Panc1 (cell line): ENCODE results near the gene RIMS1.

Experiments used
- POLR2AphosphoS5 ChIP-seq: IDR thresholded peaks from 2 replicates; pipeline ENCODE4 v1.6.1; 2012; ENCODE audit warnings: mild to moderate bottlenecking, low read depth, low read length, moderate library complexity
- SIN3A ChIP-seq: IDR thresholded peaks from 2 replicates; pipeline ENCODE4 v1.6.1; 2012; ENCODE audit warnings: low read depth, mild to moderate bottlenecking, low read length, moderate library complexity, borderline replicate concordance; ENCODE audit not compliant: insufficient read depth
- TCF7L2 ChIP-seq: IDR thresholded peaks from 2 replicates; pipeline ENCODE4 v1.6.1; 2011; ENCODE audit warnings: mild to moderate bottlenecking, low read depth, low read length, inconsistent platforms
- TF ChIP-seq, protein P1 (sequence below): fragments of 450-650 bp; IDR thresholded peaks from 2 replicates; pipeline ENCODE4 v1.5.1; 2017; ENCODE audit warnings: mild to moderate bottlenecking

DNA sequence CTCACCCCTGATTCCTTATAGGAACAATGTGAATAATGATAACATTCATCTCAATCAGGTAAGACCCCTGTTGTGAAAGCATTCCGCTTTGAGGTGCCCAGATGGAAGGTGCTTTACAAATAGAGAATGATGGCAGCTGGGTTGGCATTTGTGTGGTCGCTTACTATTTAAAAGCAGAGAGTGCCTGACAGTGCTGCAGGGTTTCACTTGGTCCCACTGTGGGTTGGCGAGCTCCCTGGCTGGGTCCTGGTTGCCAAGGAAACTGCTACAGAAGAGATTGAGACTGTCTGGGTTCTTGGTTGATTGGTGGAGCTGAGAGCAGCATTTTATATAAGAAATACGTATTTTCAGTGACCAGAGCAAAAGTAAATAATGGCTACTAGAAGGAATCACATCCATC lies 528.3 kb downstream of the RIMS1 start:
- TF ChIP-seq, protein P1, sequence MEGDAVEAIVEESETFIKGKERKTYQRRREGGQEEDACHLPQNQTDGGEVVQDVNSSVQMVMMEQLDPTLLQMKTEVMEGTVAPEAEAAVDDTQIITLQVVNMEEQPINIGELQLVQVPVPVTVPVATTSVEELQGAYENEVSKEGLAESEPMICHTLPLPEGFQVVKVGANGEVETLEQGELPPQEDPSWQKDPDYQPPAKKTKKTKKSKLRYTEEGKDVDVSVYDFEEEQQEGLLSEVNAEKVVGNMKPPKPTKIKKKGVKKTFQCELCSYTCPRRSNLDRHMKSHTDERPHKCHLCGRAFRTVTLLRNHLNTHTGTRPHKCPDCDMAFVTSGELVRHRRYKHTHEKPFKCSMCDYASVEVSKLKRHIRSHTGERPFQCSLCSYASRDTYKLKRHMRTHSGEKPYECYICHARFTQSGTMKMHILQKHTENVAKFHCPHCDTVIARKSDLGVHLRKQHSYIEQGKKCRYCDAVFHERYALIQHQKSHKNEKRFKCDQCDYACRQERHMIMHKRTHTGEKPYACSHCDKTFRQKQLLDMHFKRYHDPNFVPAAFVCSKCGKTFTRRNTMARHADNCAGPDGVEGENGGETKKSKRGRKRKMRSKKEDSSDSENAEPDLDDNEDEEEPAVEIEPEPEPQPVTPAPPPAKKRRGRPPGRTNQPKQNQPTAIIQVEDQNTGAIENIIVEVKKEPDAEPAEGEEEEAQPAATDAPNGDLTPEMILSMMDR: no peak
- TF ChIP-seq POLR2AphosphoS5 (no peak), TCF7L2 (no peak), SIN3A (no peak)
